Measurements from ENCODE around the gene HNRNPA1.
A peak's percentile ranks its signal among the peaks of the same experiment; 100 is the strongest.

- no peak for TF ChIP-seq KLF16 (IDR thresholded peaks at IDR 0.05)
- TF ChIP-seq CTCF (IDR thresholded peaks at IDR 0.05 in 2 of 3, conservative IDR thresholded peaks at IDR 0.05 in 1 of 3; ENCODE audit: insufficient read depth in 2 of 3, low read depth in 1 of 3, low read length in 3 of 3): no peak
- no peak for TF ChIP-seq ZNF239 (CRISPR knock-in tag; IDR thresholded peaks at IDR 0.05)
- TF ChIP-seq LEF1 (IDR thresholded peaks at IDR 0.05): peak; percentile 52; the same call in 1 of the 2 replicates
- TF ChIP-seq OTX1 (CRISPR knock-in tag; IDR thresholded peaks at IDR 0.05): no peak
- TF ChIP-seq ZNF699 (CRISPR knock-in tag; IDR thresholded peaks at IDR 0.05; ENCODE audit: insufficient replicate concordance): no peak
- no peak for TF ChIP-seq KLF6 (CRISPR knock-in tag; IDR thresholded peaks at IDR 0.05; ENCODE audit: borderline replicate concordance)
- no peak for TF ChIP-seq ZNF143 (CRISPR knock-in tag; IDR thresholded peaks at IDR 0.05)
Observed at GRCh38 chr12:54259194-54260011, 21.1 kb upstream of the HNRNPA1 start.

Data from K562 (cell line).